HG03378 (cell line): ENCODE measurements around the gene CAP1.
"Not testable (repeated sequence)": the region's sequence is repeated elsewhere in the genome, so short reads cannot be mapped to it uniquely, and the experiment has no call there.

Experiments
- ATAC-seq: cut with Tn5 transposase; IDR thresholded peaks from one replicate; pipeline ENCODE4 v1.9.1; 2021; ENCODE audit warnings: mild to moderate bottlenecking, moderate library complexity; ENCODE audit not compliant: unreplicated experiment

CAP1 gene

GRCh38 chr1:40030528-40031135 is 9.9 kb upstream of the CAP1 start:
- no peak for ATAC-seq

GRCh38 chr1:40032240-40032891 is 8.2 kb upstream of the CAP1 start:
- ATAC-seq: no peak

- ATAC-seq: no peak
Measured at GRCh38 chr1:40034869-40035268, 5.7 kb upstream of the CAP1 start.

GRCh38 chr1:40036574-40036973 is 4.0 kb upstream of the CAP1 start:
- no peak for ATAC-seq

- not testable (repeated sequence) for ATAC-seq
Measured at GRCh38 chr1:40037254-40037653, 3.3 kb upstream of the CAP1 start.

- ATAC-seq: no peak
Measured at GRCh38 chr1:40038697-40039096, 1.8 kb upstream of the CAP1 start.

GRCh38 chr1:40039245-40039756 is 1.2 kb upstream of the CAP1 start:
- no peak for ATAC-seq

- ATAC-seq: peak; percentile 52
Measured at GRCh38 chr1:40039757-40040510, 595 bp upstream of the CAP1 start.

- ATAC-seq: no peak
Measured at GRCh38 chr1:40041466-40041838, 923 bp downstream of the CAP1 start.

GRCh38 chr1:40042341-40042740 is 1.8 kb downstream of the CAP1 start:
- no peak for ATAC-seq

GRCh38 chr1:40044110-40044509 is 3.6 kb downstream of the CAP1 start:
- ATAC-seq: no peak

GRCh38 chr1:40045182-40045581 is 4.7 kb downstream of the CAP1 start:
- ATAC-seq: no peak

GRCh38 chr1:40045766-40046165 is 5.2 kb downstream of the CAP1 start:
- ATAC-seq: no peak

- no peak for ATAC-seq
Measured at GRCh38 chr1:40047276-40047675, 6.7 kb downstream of the CAP1 start.

- no peak for ATAC-seq
Measured at GRCh38 chr1:40047769-40048168, 7.2 kb downstream of the CAP1 start.

GRCh38 chr1:40049725-40050124 is 9.2 kb downstream of the CAP1 start:
- no peak for ATAC-seq

- ATAC-seq: no peak
Measured at GRCh38 chr1:40050863-40051262, 10.3 kb downstream of the CAP1 start.

GRCh38 chr1:40053138-40053887 is 12.8 kb downstream of the CAP1 start:
- no peak for ATAC-seq

- no peak for ATAC-seq
Measured at GRCh38 chr1:40056519-40057309, 16.2 kb downstream of the CAP1 start.

GRCh38 chr1:40057310-40058030 is 16.9 kb downstream of the CAP1 start:
- no peak for ATAC-seq
